CD4-positive, alpha-beta T cell treated with Interleukin-17A for 4 hours (primary cell): ENCODE results near the gene ZNF425.
"Not testable (repeated sequence)": the region's sequence is repeated elsewhere in the genome, so short reads cannot be mapped to it uniquely, and the experiment has no call there.

ENCODE experiments used
- DNase-seq: peaks from one replicate; pipeline ENCODE4 v3.0.0-alpha.2; 2020; ENCODE audit warnings: mixed read lengths

The ZNF425 gene

DNA sequence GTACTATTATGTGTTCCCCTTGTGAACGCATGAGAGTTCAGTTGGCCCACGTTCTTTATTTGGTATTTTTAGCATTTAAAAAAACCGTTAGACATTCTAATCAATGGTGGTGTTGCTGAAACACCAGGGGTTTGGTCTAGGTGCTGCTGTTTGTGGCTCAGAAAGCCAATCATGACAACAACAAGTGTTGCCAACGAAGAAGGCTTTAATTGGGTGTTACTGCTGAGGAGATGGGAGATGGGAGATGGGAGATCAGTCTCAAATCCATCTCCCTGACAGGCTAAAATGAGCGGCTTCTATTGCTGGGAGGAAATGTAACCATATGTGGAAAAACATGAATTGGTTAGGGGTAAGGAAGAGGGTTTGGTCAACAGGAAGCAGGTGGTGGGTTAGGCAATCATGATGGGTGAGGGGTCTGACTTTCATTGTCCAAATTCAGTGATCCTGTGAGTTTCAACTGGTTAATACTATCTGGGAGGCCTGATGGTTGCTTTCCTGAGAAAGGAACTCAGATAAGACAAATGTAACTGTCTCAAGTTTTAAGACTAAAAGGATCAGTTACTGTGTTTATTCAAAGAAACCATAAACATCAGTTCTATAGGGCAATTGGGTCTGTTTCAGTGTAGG, 4.6 kb upstream of the ZNF425 start:
- no peak for DNase-seq

DNA sequence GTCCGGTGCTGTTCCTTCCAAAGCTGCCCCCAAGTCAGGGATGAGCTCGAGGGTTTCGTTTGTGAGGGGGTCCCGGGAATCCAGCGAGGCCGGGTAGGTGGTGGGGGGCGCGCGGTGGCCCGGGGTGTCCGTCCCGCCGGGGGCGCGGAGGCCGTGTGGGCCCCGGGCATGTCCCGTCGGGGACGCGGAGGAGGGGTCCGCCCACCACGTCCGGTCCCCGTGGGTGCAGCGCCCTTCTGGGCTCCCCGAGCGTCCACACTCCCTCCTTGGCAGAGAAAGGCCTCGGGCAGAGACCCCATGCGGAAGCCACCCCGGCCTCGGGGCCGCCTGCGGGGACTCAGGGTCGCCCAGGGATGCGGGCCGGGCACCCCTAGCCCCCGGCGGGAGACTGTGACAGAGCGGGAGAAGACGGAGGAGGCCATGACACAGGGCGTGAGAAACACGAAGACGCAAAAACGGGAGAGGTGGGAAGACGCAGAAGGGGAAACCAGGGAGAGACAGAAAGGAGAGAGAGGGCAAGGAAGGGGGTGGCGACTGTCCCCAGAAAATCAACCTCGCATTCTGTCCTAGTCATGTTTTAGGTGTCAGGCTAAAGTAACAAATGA, 640 bp upstream of the ZNF425 start:
- peak; percentile 66 for DNase-seq

DNA sequence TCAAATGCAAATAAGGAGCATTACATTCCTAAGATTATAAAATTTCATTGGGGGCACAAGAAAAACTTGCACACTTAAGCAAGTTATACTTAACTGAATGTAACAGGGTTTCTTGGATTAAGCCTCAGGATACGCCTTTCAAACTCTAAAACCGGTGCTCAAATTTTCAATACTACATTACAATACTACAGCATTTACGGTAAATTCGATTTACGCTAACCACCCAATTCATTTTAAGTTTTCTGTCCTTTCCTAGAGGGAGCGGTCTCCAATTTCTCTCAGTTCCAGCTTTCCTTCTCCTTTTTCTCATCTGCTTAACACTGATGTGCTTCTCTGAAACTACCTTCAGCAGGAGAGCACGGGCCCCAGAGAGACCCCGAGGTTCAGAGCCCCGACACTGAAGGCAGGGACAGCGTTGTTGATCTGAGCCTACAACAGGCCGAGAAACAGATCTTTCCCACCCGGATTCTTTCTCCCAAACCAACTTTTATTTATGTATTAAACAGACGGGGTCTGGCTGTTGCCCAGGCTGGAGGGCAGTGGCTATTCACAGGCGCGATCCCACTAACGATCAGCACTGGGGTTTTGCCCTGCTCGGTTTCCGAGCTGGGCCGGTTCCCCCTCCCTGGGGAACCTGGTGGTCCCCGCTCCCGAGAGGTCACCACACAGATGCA, 798 bp downstream of the ZNF425 start:
- no peak for DNase-seq

DNA sequence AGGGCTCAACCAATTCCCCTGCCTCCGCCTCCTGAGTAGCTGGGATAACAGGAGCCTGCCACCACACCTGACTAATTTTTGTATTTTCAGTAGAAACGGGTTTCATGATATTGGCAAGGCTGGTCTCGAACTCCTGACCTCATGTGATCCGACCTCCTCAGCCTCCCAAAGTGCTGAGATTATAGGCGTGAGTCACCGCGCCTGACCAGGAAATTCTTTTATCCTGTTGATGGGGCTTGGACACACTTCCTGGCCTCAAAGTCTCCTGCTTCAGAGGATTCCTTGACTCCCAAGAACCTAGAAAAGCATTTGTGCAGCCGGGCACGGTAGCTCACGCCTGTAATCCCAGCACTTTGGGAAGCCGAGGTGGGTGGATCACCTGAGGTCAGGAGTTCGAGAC, 16.2 kb downstream of the ZNF425 start:
- no peak for DNase-seq

DNA sequence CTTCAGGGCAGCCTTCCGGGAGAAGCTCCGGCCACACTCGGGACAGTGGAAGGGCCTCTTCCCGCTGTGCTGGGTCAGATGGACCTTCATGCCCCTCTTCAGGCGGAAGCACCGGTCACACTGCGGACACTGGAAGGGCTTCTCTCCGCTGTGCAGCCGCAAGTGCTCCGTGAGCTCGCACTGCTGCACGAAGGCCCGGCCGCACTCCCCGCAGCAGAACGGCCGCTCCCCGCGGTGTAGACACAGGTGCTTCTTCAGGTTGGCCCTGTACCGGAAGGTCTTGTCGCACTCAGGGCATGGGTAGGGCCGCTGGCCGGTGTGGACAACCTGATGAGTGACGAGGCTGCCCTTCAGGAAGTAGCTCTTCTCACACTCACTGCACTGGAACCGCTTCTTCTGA, 21.4 kb downstream of the ZNF425 start:
- DNase-seq = no peak

DNA sequence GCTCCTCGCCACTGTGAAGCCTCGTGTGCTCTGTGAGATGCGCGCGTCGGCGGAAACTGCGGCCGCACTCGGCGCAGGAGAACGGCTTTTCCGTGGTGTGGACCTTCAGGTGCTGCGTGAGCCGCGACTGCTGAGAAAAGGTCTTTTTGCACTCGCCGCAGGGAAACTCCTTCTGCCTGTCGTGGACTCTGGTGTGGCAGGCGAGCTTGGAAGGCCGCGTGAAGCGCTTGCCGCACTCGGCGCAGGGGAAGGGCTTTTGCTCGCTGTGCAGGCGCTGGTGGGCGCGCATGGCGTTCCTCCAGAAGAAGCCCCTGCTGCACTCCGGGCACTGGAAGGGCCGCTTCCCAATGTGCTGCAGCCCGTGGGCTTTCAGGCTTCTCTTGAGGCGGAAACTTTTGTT, 21.9 kb downstream of the ZNF425 start:
- DNase-seq = no peak

DNA sequence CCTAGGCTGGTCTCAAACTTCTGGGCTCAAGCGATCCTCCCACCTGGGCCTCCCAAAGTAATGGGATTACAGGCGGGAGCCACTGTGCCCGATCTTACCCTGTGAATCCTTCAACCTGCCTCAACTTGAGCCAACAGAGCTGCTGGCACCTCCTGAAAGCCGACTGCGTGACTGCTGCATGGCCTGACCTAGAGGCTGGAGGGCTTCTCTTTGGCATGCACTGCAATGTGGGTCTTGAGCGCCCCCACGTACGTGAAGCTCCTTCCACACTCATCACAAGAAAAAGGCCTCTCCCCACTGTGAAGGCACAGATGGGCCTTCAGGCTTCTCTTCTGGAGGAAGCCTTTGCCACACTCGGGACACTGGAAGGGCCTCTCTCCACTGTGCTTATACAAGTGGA, 22.7 kb downstream of the ZNF425 start:
- DNase-seq = no peak

DNA sequence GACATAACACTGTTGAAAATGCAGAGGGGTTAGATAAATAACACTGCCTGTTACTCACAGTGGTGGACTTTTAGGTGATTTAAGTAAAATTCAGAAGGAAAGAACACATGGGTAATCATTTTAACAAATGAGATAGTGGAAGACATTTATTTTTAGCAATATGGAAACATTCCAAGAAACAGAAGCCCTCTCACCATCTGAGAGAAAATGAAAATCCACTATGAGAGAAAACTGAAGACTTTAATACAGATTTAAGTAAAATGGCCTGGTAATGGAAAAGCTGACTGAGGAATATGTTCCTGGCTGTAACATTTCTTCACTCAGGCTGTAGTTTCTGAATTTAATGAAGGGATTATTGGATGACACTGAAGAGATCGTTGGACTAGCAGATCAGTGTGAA, 23.5 kb downstream of the ZNF425 start:
- DNase-seq = no peak

DNA sequence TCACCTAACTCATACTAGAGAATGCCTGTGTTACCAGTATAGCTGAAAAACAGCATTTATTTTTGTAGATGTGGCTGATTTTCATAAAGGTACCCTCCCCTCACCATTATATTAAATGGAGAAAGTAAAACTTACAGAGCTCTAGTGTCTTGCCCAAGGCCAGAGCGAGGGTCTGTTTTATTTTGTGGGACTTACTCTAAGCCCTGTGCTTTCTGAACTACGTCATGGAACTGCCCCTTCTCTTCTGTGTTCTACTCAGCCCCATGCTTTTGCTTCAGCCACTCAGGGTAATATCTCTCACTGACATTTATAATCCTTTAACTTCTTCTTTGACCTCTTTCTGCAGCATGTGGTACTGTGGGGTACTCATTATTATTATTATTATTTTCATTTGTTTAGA, 25.3 kb downstream of the ZNF425 start:
- no peak for DNase-seq

DNA sequence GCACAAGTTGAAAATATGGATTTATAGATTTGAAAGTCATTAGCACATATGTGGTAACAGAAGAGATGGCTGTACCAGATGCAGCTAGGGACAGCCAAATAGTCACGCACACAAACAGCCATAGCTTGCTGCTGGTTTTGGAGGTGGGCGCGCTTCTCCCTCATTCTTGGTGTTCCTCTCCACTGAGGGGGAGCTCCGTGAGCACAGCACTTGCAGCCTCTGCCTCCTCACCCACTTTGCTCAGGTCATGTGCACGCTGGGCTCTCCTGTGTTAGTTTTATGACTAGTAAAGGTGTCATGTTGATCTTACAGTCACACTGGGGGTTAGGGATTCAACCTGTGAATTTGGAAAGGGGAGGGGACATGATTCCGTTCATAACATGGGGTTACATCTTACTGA, 27.1 kb downstream of the ZNF425 start:
- DNase-seq = no peak

DNA sequence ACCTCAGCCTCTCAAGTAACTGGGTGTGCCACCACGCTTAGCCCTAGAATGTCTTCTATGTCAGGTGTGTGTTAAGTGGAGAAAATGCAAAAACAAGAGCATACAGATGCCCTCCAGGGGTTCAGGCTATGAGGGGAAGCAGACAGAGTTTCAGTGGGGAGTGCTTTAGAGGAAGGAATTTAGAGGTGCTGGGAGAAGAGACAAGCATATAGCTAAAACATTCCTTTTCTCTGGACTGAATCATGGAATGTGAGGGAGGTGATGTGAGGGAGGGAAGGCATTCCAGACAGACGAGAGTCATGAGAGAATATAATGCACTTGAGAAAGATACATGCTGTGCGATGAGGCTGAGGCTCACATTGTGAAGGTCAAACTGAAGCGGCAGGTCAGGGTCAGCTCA, 29.0 kb downstream of the ZNF425 start:
- DNase-seq = no peak

DNA sequence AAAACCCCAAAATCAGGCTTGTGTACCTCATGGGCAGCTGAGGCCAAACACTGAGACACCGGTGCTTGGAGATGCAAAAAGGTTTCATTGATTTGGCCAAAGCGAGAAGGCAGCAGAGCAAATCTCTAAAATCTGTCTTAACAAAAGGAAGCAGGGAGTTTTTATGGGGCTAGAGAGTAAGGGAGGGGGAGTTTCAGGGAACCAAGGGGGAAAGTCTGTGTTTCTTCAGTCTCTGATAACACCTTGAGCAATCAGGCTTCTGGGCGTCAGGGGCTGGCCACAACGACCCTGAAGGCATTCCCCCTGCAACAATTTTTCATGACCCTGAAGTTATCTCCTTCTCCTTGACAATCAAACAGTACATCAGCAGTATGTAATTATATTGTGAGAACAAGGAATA, 32.9 kb downstream of the ZNF425 start:
- DNase-seq = no peak

DNA sequence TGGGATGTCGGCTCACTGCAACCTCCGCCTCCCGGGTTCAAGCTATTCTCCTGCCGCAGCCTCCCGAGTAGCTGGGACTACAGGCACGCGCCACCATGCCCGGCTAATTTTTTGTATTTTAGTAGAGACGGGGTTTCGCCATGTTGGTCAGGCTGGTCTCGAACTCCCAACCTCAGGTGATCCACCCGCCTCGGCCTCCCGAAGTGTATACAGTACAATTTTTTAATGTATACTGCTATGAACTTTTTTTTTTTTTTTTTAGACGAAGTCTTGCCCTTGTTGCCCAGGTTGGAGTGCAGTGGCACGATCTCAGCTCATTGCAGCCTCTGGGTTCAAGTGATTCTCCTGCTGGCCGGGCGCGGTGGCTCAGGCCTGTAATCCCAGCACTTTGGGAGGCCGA, 33.9 kb downstream of the ZNF425 start:
- DNase-seq = not testable (repeated sequence)

DNA sequence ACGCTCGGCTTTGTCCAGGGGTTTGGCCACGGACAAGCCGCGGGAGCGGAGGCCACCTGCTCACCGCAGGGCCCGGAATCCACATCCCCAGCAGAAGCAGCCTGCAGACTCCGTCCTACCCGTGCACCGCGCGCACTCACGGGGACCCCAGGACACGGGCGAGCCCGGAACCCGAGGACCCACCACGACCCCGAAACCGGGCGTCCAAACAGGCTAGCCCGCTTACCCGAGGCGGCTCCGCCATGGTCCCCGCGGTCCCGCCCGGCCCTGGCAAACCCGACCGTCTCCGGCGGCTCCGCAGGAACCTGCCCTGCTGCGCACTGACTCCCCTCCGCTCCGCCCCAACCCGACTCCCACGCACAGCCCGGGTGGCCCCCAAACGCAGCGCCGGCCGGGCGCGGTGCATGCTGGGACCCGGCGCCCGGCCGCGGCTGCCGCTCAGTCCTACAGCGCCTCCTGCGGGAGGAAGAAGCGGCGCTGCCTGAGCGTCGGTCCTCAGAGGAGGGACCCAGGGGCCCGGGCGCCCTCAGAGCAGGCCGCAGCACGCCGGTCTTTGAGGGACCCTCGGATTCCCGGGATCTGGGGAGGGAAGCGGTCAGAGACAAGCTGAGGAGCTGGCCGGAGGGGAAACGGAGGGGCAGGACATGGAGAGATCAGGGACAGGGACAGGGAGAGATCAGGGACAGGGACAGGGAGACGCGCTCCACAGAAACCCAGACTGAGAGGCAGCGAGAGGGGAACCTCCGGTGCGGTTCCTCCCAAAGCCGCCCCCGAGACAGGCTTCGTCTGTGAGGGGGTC, 35.5 kb downstream of the ZNF425 start, which contains the start of gene ZNF786:
Gene ZNF786, minus strand, starts transcription at position 322 of the 799 bp plus-strand sequence. Its CDS starts 78 bp downstream, at position 244.
- peak; percentile 94 for DNase-seq

DNA sequence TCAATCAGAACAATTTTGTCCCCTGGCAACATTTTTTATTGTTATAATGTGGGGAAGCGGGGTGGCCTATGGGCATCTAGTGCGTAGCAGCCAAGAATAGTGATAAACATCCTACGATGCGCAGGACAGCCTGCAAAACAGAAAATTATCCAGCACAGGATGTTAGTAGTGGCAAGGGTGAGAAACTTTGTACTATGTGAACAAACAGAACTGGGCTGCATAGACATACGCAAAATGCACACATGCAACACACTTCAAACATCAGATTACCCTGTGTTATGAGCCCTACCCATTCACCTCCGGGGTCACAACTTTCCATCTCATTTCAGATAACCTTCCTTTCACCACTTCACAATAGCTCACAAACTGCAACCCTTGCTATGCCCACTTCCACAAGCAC, 38.7 kb downstream of the ZNF425 start:
- DNase-seq = no peak

DNA sequence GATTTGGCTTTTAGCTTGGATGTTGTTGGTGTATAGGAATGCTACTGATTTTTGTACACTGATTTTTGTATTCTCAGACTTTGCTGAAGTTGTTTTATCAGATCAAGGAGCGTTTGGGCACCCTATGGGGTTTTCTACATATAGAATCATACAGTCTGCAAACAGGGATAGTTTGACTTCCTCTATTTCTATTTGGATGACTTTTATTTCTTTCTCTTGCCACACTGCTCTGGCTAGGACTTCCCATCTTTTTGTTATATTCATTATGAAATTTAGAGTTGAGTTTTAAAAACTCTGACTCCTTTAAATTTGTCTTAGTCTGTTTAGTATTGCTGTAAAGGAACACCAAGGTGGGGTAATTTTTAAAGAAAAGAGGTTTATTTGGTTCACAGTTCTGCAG, 40.3 kb downstream of the ZNF425 start:
- no peak for DNase-seq

DNA sequence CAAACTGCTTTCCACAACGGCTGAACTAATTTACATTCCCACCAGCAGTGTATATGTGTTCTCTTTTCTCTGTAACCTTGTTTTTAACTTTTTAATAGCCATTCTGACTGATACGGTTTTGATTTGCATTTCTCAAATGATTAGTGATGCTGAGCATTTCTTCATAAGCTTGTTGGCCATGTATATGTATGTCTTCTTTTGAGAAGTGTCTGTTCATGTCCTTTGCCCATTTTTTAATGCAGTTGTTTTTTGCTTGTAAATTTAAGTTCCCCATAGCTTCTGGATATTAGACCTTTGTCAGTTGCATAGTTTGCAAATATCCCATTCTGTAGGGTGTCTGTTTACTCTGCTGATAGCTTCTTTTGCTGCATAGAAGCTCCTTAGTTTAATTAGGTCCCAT, 41.7 kb downstream of the ZNF425 start:
- DNase-seq = no peak

DNA sequence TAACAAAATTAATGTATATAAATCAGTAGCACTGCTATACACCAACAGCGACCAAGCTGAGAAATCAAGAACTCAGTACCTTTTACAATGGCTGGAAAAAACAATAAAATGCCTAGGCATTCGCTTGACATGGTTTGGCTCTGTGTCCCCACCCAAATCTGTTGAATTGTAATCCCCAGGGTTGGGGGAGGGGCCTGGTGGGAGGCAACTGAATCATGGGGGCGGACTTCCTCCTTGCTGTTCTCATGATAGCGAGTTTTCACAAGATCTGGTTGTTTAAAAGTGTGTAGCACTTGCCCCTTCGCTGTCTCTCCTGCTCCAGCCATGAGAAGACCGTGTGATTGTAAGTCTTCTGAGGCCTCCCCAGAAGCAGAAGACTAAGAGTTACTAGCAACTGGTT, 44.2 kb downstream of the ZNF425 start:
- no peak for DNase-seq

DNA sequence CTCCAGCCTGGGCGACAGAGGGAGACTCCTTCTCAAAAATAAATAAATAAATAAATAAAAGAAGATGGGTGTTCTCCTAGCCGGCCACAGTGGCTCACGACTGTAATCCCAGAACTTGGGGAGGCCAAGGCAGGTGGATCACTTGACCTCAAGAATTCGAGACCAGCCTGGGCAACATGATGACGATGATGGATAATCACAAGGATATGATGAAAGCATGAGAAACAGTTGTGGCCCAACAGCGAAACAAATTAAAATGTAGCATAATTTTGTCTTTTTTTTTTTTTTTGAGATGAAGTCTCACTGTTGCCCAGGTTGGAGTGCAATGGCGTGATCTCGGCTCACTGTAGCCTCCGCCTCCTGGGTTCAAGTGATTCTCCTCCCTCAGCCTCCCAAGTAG, 48.5 kb downstream of the ZNF425 start:
- DNase-seq = no peak

DNA sequence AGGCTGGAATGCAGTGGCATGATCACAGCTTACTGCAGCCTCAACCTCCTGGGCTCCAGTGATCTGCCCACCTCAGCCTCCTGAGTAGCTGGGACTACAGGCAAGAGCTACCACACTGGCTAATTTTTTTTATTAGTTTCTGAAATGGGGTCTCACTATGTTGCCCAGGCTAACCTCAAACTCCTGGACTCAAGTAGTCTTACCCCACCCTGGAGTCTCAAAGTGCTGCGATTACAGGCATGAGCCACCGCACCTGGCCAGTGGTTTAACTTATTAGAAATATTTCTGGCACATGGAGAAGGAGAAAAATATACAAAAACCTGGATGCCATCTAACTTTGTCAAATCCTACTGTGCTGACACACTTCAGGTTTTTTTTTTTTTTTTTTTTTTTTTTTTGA, 50.8 kb downstream of the ZNF425 start:
- no peak for DNase-seq

DNA sequence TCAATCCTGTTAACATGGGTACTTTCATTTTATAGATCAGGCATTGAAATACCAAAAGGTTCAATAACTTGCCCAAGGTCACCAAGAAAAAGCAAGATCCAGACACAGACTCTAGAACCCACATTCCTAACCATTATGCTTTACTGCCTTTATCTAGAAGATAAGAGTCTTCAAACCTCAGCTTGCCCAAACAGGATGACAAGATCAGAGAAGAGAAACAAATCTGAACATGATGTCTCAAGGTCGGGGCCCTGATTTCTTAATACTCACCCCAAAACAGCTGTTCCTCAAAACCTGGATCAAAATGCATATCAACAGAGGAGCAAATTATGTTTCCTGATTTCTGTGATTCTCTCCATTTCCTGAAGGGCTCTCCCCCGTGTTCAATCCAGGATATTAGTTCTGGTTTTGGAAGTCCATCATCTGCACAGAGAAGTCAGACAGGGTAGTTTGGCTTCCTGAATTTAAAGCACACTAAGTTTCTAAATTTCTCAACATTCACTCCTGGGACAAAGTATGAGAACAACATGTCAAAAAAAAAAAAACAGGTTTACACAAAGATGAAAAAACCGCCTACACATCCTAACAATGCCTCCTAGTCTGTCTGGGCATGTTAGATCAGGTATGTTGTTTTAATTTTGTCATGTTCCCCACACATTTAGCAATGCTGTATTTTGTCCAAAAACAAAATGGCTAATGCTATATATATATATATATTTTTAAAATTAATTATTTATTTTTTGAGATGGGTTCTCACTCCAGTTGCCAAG, 51.8 kb downstream of the ZNF425 start:
- no peak for DNase-seq

DNA sequence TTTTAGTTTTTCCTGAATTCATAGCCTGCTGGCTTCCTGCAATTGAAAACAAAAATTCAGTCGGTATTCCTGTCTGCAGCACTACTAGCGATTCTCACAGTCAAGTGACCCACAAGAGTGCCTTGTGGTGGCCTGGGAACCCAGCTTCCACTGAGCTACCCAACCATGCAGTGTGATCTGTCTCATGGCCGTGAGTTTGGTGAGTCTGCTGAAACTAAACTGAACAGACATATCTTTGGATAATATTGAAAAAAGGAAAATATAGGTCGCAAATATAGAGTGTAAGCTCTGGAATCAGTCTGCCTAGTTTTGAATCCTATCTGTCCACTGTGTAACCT, 53.7 kb downstream of the ZNF425 start:
- no peak for DNase-seq
